NCI-H1417 treated with DMSO at 0.1 percent for 48 hours (cell line): Measurements from ENCODE around the gene ASB17.
"Not testable (repeated sequence)": the region's sequence is repeated elsewhere in the genome, so short reads cannot be mapped to it uniquely, and the experiment has no call there.

Source experiments
- DNase-seq: peaks from one replicate; lab custom pipeline; 2025; lab: John Stamatoyannopoulos, UW

ASB17 gene, protein sequence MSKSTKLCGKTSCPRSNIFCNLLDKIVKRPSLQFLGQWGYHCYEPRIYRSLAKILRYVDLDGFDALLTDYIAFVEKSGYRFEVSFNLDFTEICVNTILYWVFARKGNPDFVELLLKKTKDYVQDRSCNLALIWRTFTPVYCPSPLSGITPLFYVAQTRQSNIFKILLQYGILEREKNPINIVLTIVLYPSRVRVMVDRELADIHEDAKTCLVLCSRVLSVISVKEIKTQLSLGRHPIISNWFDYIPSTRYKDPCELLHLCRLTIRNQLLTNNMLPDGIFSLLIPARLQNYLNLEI

DNA sequence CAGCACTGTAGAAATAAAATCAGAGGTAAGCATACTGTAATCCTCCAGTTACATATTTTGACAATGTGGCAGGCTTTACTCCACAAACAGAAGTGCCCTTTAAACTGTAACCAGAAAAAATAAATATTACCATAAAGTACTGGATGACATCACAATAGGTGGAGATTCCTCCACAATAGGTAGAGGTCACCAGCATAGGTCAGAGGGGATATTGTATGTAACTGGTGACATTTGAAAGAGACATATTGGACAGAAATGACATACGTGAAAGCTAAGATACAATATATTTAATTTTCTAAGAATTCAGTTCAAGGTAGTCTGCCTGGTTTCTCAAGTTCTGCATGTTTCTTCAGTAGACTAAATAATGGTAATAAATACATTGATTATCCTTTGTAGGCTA is at the start of gene ASB17:
TSS of gene ASB17 (minus strand) at position 101 of the 400 bp plus-strand sequence. CDS start 113 bp downstream, outside the sequence.
- no peak for DNase-seq

DNA sequence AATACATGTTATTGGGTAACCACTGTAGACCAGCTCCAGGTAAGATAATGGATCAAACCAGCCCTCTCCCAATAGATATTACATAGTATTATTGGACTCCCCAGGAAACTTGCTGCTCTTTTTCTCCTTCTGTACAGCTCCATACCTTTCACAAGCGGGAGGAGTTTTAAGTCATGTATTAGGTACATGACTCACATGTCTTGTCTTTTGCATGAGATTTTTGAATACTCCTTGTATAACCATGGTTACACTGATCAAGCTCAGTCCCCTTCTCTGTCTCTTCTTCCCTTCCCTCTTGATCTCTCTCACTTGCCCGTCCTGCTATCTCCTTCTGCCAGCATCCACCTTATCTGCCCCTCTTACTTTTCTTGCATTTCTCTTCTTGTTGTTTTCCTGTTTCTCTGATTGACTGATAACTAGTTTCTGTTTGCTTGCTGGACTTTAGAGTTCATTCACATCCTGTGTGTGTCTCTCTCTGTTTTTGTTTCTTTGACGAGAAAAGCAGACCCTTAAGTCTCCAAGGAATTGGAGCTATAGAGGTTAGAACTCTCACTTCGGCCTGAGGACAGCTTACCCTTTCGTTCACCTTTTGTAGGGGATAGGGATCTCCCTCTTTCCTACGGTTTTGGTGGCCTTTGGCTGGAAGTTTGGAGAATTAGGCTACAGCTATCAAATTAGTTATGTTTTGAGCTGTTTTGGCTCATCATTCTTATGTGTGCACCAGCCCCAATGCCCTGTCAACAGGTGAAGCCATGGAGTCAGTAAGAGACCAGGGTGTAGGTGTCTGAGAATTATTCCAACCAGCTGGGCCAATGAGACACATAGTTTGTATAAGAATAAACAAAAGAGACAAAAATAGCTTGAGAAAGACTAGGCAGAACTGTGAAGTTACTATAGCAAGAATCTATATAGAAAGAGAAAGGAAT is 49.0 kb upstream of the ASB17 start:
- DNase-seq, result no peak

DNA sequence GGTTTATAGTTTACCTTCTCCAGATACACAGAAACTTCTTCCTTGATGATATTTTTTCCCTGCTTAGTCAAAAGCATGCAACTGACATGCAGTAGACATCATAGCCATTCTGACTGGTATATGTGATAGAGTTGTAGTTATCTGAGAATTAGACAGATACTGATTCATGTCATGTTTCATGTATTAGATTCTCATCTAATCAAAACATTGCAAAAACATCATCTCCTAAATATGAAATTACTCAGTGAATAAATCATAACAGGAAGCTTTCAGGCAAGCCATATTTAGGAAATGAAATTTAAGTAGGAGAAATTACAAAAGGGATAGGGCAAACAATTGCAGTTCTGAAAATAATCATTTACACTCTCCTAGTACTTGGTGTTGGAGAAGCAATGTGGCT is 38.4 kb upstream of the ASB17 start:
- DNase-seq, result no peak

GRCh38 chr1:75969550-75969949 is 37.3 kb upstream of the ASB17 start:
- DNase-seq, result no peak

DNA sequence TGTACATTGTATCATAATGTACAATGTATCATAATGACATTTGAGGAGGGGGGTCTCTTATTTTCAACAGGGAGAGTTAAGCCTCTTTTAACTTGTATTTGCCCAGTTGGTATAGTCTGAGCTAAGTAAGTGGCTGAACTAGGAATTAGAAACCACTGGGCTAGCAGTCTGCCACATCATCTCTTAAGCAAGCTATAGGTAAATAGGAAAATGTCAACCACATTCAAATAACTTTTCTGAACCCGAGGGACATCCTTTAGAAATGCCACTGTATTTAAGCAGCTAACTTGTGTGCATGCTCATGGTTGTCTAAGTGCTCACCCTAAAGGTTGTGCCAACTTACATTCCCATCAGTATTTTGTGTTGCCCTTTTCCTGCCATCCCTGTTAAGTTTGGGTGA is 35.5 kb upstream of the ASB17 start:
- no peak for DNase-seq

GRCh38 chr1:75964760-75965408 is 32.7 kb upstream of the ASB17 start:
- DNase-seq, result no peak

DNA sequence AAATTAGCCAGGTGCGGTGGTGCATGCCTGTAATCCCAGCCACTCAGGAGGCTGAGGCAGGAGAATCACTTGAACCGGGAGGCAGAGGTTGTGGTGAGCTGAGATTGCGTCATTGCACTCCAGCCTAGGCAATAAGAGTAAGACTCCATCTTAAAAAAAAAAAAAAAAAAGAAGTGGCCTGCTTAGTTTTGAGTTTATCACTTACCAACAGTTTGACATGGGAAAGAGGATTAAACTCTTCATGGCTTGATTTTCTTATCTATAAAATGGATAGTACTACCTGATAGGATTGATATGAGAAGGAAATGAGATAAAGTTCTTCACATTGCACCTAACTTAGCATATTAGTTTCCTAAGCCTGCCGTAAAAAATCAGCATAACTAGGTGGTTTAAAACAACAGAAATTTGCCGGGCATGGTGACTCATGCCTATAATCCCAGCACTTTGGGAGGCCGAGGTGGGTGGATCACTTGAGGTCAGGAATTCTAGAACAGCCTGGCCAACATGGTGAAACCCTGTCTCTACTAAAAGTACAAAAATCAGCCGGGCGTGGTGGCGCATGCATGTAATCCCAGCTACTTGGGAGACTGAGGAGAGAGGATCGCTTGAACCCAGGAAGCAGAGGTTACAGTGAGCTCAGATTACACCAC is 32.0 kb upstream of the ASB17 start:
- not testable (repeated sequence) for DNase-seq

DNA sequence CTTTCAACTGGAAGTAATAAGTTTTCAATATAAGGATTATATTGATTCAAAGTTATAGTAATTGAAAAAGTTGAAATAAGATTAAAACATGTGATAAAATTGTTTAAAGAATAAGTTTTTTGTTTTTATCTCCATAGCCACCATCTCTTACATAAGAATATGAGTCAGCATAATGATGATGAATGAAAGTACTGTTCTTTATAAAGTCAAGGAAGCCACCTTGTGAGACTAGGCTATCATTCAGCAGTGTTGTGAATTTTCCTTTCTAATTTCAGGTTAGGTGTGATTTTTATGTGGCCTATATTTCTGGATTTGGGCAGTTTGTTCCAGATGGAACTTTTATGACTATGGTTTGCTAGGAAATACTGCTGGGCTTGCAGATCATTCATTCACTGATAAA is 22.4 kb upstream of the ASB17 start:
- no peak for DNase-seq

DNA sequence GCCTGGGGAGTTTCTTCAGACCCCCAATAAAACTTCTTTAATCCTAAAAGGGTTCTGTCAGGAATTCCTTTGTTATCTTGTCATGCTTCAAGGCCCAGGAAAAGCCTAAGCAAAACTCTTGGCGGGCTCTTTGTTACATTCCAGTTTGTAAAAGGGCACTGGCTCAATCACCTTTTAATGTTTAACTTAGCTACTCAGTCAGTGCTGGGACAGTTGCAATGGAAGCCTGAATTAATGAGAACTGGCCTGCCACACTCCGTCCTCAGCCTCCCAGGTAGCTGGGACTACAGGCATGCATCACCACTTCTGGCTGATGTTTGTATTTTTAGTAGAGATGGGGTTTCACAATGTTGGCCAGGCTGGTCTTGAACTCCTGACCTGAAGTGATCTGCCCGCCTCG is 21.3 kb upstream of the ASB17 start:
- DNase-seq, result no peak

DNA sequence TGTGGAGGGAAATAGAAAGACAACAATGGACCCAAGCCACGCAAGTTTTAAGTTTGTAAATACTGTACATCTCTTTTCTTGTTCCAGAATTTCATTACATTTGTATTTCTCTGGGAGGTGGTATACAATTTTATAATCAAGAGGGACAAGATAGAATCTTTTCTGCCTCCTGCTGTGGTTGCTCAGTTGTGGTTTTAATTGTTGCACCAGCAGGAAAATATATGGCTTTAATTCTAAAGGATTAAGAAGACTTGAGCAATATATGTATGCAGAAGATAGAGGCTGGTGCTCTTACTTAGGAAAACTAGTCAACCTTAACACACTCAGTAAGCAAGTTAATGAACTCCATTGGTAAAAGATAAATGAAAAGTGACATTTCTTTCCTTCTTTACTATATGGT is 19.8 kb upstream of the ASB17 start:
- DNase-seq, result no peak

DNA sequence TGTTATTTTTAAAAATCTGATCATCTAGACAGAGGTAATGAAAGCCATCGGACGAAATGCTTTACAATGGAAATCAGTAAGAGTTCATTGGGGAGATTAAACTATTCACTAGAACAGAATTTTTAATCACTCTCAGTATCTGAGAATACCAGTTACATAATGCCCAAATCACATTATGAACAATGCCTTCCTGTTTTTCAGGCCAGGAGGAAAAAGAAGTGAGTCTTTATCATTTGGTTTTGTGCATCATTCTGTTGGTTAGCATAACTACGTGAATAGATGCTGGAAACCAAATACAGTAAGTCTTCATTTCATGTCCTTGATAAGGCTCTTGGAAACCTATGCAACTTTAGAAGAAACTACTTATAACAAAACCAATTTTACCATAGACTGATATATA is 18.0 kb upstream of the ASB17 start:
- no peak for DNase-seq

- not testable (repeated sequence) for DNase-seq
Observed at GRCh38 chr1:75943037-75943436, 10.8 kb upstream of the ASB17 start.

GRCh38 chr1:75937034-75937433 is 4.8 kb upstream of the ASB17 start:
- DNase-seq, result no peak

DNA sequence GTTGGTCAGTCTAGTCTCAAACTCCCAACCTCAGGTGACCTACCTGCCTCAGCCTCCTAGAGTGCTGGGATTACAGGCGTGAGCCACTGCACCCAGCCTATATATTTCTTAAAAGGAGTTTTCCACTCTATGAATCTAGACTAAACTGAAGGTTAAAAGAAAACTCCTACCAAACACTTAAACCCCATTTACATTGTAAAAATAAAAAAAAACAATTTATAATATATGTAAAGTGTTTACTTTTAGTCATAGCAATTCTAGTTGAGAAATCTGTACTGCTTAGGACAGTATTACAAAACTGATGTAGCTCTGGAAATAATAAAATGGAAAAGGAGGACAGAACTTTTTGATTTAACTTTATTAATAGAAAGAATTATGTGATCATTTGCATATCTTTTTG is 9.5 kb downstream of the ASB17 start:
- no peak for DNase-seq

DNA sequence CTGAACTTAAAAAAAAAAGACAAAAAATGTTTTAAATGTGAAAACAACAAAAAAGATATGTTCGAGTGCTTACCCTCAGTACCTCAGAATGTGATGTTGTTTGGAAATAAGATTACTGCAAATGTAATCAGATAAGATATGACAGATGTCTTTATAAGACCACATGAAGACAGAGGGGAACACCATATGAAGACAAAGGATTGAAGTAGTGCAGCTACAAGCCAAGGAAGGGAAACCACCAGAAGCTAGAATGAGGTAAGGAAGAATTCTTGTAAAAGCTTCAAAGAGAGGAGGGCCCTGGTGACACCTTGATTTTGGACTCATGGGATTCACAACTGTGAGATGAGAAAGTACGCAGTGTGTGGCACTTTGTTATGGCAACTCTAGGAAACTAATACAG is 15.4 kb downstream of the ASB17 start:
- DNase-seq, result no peak

DNA sequence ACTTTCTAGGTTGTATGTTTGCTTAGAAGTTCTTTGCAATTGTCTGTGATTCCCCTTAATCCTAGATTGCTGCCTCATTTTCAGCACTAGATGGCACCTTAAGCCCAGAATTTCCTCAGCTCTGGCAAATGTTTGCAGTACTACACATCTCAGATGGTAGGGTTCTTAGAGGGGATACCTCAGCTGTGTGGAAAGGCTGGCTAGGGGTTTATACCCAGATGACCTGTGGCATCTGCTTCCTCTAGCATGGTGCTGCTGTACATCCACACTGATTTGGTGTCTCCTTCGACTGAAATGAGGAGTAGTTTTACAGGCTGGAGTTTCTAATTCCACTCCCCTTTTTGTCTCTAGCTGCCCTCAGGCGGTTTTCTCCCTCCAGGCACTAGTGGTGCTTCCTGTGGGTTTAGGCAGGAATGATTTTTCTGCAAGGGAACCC is 23.5 kb downstream of the ASB17 start:
- DNase-seq, result no peak

- DNase-seq, result no peak
Observed at GRCh38 chr1:75901371-75901770, 30.8 kb downstream of the ASB17 start.

GRCh38 chr1:75884437-75884836 is 47.8 kb downstream of the ASB17 start:
- no peak for DNase-seq

DNA sequence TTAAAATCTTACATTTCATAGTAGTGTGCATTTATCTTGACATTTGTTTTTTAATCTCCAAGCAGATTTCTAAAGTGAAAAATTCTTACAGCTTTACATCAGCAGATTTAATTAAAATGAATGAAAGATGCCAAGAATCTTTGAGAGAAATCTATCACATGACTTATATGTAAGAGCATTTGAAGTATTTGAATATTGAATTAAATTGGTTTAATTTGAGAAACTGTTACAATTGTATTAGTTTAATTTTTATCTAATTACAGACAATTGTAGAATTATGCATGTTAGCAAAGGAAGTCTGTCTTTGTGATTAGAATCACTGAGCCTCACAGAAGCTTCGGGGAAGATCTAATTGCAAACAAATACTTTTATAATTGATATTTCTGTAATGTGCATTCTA is 52.2 kb downstream of the ASB17 start:
- no peak for DNase-seq

DNA sequence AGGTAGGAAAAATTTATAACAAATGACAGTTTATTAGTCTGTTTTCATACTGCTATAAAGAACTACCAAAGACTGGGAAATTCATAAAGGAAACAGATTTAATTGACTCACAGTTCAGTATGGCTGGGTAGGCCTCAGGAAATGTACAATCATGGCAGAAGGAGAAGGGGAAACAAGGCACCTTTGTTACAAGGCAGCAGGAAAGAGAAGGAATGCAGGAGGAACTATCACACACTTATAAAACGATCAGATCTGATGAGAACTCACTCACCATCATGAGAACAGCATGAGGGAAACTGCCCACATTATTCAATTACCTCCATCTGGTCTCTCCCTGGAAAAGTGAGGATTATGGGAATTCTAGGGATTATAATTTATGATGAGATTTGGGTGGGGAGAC is 61.3 kb downstream of the ASB17 start:
- no peak for DNase-seq
